Activated effector memory CD4-positive, alpha-beta T cell treated with Interleukin-2 at 50 U/mL for 16 hours (primary cell): ENCODE measurements around the gene CDH4.

ENCODE experiments used
- DNase-seq: peaks from one replicate; pipeline ENCODE4 v3.0.0-alpha.2; 2020

CDH4 gene

DNA sequence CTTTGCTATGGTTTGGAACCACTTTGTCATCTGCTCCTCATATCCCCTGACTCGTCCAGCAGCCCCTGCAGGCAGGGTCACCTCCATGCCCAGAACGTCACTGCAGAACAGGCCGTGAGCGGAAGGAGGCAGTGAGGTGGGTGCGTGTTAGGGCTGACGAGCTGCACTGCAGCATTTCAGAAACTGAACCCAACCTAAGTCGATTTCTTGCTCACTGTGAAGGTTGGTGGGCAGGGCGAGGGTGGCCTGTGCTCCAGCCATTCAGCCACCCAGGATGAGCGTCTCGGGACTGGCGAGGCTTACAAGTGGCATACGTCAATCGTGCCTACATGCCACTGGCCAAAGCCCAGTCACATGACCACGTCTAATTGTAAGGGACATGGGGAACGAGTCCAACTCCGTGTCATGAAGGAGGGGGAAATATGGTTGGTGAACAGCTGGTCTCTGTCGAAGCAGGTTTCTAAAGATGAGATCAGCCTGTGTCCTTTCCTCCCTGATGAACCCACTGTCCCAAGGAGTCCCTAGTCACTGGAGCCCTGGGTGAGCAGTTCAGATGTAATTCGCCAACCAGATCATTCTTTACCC lies 524.5 kb downstream of the CDH4 start:
- DNase-seq = no peak

DNA sequence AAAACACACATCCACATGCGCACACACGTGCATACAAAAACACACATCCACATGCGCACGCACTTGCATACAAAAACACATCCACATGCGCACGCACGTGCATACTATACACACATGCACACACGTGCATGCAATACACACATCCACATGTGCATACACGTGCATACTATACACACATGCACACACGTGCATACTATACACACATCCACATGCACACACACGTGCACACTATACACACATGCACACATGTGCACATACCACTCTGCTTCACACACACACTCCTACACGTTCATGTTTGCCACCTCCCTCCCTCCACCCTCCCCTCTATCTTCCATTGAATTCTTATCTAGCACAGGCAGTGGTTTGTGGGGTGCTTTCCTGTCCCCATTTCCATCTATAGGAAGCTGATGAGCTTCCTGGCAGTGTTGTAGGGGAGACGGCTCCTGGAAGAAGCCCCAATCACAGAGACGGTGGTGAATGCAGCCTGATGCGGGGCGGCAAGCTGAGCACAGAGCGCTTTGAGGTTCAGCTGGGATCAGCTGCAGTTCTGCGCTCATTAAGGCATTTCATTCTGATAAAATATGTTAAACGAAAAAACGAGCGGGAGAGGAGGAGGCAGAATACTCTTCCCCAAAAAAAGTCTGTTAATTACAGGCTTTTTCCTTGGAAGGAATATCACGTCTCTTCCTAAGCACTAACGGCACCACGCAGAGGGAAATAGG lies 525.9 kb downstream of the CDH4 start:
- no peak for DNase-seq

DNA sequence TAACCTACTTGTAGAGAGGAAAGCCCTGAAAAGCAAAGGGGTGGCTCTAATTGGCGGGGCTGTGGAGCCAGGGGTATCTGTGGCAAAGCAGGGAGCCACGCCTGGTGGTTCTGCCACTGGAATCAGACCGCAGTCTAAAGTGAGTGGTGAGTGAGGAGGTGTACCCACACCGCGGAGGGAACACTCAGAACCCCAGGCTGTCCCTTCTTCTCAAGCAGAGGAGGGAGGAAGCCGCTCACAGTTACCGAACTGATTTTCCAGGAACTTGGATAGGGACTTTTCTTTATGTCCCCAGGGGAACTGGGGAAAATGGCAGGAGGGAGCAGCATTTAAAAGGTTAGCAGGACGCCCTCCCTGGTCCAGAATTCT lies 526.4 kb downstream of the CDH4 start:
- DNase-seq = no peak

DNA sequence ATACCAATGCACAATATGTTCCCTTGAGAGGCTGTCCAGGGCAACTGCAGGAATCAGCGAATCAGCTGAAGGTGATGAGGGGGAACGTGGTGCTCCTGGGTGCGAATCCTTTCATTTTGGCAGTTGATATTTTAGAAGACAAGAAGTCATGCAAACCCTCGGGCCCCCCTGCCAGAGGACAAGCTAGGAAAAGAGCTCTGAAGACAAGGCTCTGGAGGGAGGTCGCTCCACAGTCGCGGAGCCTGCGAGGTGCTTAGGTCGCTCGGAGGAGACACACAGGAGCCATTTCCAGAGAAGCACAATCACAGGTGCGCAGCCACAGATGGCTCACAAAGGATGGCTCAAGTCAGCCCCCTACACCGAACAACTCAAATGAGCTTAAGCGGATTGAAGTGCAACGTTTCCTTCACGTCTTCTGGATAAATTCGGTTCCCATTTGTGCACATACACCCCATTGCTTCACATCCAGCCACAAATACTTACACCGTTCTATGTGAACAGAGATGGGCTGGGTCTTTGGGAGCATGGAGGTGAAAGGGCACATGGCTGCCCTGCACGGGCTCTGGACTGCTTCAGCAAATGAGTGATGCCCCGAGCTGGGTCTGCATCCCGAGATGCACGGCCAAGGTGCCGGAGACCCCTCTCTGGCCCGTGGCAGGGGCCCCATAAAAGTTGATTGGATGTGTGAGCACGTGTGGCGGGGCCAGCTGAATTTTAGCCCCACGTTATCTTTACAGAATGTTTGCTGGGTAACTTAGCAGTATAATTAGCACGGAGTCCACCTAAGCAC lies 527.3 kb downstream of the CDH4 start:
- no peak for DNase-seq

DNA sequence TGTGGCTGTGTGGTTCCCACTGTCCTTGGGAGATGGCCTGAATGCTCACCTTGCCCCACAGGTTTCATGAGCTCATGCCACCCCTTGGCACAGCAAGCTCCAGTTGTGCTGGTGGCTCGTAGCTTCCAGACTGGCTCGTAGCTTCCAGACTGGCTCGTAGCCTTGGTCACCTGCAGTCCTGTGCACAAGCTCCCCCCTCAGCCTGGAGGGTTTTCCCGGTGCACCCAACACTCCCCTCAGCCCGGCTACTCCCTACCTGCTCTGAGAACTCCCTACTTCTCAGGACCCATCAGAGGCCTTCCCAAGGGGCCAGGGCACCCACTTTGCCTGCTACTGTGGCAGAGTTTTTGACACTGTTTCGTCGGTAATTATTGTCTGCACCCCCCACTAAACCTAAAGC lies 528.0 kb downstream of the CDH4 start:
- no peak for DNase-seq

DNA sequence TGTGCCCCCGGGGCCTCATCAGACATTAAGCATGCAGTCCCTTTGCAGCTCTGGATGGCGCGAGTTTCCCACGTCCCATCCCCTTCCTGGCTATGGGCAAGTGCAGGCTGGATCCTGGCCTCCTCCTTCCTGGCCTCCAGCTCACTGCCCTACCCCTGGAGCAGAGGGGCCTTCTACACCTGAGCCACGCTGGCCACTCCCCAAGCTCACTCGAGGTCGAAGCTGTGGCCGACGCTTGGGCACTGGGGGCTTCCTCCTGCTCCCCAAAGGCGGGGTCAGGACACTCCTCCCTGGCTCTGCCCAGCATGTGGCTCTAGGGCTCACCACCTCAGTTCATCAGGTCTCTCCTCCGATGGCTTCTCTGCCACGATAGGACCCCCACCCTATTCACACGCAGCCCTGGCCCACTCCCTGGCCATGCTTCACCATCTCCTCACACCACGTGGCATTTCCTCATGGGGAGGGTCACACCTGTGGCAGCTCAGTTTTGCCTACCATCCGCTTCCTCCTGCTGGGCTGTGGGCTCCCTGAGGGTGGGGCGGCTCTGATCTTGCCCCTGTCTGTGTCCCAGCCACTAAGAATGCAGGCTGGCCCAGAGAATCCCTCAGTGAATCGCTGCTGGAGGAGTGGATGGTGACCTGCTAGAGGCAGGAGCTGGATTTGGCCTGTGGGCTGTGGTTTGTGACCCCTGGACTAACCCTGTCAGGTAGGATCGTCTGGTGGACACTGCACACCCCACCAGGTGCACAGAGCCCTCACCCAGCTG lies 532.9 kb downstream of the CDH4 start:
- DNase-seq = no peak

DNA sequence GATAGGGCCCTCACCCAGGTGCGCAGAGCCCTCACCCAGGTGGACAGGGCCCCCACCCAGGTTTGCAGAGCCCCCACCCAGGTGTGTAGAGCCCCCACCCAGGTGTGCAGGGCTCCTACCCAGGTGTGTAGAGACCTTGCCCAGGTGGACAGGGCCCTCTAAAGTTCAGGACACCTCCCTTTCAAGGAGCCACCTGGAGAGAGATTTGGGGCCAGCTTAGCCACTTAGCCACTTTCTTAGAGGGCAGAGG lies 533.4 kb downstream of the CDH4 start:
- no peak for DNase-seq

DNA sequence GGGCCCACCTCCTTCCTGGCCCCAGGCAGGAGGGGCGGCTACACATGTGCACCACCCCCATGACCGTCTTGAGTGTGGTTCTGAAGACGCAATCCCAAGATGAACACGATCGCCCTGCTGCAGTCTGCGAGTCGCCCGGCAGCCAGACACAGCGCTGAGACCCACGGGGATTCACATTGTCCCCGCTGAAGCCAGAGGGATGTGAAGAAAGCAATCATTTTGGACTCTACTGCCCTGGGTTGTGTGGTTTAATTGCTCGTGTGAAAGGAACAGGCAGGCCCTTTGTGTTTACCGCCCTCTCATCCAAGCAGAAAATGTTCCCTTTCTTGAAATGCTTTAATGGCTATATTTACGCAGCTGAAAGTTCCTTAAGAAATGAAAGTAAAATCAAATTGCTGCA lies 534.2 kb downstream of the CDH4 start:
- DNase-seq = no peak

DNA sequence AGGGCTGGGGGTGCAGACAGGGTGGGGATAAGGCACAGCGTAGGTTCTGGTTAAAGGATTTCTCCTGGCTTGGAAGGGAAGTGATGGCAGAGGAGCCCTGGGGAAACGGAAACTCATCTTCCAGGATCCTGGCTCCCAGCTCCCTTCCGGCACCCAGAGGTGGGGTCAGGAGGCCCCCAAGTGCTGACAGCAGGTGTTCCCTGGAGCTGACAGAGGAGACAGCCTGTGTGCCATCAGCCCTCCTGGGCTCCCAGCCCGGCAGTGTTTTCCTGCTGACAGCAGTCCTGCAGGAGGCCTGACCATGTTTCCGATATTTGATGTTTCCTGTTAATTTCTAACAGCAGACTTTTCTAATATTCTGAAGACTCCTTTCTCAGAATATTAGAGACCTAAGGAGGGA lies 536.3 kb downstream of the CDH4 start:
- no peak for DNase-seq

DNA sequence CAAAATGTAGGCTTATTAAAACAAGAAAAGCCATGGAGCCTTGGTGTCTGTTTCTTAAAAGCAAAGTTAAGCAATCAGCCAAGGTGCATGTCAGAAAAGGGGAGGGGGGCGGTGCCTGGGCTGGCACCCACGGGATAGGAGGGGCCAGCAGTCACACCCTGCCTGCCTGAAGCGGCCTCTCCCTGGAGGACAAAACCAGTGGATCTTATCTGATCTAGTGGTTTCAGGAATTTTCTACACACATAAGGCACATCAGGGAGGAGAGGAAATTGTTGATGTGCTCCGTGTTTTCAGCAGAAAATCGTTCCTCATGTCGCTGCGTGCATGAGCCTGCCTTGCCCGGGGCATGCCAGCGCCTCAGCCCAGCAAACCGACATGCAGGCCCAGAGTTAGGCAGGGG lies 537.3 kb downstream of the CDH4 start:
- no peak for DNase-seq

DNA sequence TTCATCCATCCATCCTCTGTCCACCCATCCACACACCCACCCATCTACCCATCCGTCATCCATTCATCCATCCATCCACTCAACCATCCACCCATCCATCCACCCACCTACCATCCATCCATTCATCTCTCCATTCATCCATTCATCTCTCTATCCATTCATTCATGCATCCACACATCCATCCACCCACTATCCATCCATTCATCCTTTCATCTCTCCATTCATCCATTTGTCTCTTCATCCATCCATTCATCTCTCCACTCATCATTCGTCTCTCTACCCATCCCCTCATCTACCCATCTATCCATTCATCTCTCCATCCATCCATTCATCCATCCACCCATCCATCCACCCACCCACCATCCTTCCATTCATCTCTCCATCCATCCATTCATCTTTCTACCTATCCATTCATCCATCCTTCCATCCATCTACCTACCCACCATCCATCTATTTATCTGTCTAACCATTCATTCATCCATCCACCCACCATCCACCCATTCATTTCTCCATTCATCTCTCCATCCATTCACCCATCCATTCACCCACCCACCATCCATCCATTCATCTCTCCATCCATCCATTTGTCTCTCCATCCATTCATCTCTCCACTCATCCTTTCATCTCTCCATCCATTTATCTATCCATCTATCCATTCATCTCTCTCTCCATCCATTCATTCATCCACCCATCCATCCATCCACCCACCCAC lies 538.2 kb downstream of the CDH4 start:
- DNase-seq = no peak

DNA sequence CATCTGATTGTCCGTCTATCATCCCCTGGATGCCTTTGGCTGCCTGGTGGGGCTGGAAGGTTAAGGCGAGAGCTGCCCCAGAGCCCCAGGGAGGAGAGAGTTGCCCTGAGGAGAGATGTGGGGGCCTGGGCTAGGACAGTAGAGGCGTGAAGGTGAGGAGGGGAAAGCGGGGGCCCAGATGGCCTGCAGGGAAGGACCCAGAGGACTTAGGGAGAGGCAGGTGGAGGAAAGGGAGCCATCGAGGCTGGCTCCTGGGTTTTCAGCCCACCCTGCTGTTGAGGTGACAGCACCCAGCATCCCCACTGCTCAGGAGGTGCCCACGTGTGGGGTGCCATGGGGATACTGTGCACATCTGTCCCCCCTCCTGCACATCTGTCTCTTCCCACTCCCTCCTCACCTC lies 539.9 kb downstream of the CDH4 start:
- DNase-seq = no peak

DNA sequence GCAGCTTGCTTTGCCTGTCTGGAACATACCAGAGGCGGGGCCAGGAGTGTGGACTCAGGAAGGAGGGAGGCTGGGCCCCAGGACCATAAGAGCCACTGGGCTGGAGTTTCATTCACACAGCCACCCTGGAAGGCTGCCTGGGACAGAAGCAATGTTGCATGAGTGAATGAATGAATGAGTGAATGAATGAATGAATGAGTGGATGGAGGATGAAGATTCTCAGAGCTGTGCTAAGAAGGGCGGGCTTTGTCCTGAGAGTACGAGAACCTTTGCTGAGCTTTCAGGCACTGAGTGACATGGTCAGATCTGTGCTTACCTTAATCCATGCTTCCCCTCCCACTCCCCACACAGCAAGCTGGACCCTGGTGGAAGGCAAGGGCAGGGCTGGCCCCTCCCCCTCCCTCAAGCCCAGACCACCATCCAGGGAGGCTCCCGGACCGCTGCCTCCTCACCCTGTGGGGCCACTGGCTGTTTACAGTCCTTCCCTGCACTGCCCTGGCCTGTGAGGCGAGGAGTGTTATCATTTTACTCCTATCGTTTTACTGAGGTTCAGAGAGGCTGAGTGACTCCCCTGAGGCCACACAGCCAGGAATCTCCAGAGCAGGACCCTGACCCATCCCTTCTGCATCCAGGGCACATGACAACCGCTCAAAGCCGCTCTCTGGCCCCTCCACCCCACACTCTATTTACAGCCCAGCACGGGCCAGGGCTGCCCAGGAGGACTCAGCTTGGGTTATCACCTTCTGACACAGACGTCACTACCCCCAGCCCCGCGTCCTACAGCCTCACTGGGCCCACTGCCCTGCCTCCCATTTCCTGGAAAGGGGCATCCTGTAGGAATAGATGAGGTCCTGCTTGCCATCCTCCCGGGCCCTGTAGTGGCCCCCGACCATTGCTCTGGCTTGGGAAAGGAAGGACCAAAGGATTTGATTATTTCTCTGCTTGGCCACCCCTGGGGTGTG lies 543.9 kb downstream of the CDH4 start:
- no peak for DNase-seq

DNA sequence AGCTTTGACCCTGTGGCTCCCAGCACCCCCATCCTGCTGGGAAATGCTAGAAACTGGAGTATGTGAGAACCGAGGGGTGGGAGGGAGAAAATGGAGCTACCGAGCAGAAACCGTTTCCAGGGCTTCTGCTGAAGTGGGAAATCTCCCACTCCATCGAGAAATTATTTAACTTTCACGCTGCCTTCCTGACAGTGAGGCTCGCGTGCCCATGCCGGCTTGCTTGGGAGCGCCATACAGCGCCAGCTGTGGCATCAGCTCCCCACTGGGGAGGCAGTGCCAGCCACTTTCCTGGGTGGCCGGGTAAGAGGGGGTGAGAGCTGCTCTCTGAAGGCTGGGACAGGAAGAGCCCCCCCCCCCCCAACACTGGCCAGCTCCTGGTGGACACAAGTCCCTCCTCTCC lies 544.7 kb downstream of the CDH4 start:
- no peak for DNase-seq

DNA sequence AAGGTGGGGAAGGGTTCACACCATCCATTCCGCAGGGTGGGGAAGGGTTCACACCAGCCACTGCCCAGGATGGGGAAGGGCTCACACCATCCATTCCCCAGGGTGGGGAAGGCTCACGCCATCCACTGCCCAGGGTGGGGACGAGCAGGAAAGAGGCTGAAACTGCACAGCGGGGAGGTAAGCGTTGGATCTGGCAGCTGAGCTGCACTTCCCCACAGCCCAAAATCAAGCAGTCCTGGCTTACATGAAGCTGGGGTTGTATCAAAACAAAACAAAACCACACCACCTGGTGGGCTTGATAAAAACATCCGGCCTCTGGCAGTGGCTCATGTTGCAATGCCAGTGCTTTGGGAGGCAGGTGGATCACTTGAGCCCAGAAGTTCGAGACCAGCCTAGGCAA lies 545.1 kb downstream of the CDH4 start:
- DNase-seq = no peak

DNA sequence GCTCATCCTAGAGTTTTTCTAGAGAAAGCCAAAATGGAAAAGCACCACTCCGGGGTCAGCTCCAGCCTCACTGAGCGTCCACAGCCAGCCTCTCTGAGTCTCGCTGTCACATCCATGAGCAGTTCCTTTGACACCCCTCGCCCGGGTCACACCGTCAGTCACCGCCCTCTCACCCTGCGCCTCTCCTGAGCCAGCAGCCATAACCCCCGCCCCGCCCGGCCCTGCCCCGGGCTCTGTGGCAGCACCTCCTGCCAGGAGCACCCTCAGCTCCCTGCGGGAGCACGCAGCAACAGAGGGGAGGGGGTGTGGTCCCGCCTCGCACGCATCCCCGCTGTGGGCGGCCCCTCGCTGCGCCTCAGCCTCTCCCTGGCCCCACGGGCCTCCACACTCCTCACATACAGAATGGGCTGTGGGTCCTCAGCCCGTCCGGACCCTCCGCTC lies 545.9 kb downstream of the CDH4 start:
- no peak for DNase-seq

DNA sequence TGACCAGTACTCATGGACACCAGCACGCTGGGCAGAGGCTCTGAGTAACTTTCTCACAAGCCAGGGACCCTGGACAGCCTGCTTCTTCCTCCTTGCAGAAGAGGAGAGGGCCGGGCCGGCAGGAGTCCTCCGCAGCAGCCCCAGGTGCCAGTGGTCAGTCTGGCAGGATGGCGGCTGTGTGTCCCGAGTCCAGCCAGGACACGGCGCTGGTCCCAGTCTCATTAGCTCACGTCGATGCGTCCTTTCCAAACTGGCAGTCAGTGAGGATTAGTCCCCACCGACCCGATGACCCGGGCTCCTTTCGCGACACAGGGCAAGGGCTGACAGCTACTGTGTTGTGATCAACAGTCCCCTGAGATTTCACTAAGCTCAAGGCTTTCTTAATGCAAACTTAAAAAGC lies 546.6 kb downstream of the CDH4 start:
- no peak for DNase-seq

DNA sequence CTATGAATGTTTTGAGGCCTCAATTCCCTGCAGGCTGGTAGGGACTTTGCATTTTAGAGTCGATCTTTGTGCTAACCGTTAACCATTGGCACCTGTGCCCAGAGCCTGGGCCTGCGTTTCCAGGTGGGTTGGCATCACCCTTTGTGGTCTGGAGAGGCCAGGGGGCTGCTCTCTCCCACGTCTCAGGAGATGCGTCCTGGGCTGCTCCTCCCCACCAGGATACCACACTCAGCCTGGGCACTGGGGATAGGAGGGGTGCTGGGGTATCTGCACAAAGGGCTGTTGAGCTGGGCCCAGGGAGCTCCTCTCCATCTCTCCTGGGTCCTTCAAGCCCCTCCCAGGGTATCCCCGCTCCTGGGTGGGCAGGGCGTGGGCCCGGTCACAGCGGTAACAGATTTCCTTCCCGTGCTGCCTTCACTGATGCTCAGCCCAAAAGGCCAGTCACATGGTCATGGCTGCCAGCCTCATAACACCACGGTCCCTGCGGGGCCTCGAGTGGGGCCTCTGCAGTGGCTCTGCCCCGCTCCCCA lies 547.4 kb downstream of the CDH4 start:
- no peak for DNase-seq

DNA sequence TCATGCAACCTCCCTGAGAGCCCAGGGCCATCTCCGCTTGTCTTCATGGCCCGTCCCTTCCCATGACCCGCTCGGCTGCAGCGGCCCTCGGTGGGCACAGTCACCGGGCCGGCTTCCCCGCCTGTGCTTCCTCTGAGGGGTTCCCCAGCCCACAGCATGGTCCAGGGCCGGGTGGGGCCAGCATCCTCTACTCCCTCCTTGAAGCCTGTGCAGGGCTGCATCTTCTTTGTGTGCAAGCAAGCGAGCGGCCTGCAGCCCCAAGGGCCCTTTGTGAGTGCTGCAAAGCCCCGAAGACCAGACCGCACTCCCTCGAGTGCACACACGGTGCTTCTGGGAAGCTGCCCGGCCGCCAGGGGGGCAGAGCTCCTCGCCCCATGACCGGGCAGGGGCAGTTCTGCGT lies 547.9 kb downstream of the CDH4 start:
- DNase-seq = no peak

DNA sequence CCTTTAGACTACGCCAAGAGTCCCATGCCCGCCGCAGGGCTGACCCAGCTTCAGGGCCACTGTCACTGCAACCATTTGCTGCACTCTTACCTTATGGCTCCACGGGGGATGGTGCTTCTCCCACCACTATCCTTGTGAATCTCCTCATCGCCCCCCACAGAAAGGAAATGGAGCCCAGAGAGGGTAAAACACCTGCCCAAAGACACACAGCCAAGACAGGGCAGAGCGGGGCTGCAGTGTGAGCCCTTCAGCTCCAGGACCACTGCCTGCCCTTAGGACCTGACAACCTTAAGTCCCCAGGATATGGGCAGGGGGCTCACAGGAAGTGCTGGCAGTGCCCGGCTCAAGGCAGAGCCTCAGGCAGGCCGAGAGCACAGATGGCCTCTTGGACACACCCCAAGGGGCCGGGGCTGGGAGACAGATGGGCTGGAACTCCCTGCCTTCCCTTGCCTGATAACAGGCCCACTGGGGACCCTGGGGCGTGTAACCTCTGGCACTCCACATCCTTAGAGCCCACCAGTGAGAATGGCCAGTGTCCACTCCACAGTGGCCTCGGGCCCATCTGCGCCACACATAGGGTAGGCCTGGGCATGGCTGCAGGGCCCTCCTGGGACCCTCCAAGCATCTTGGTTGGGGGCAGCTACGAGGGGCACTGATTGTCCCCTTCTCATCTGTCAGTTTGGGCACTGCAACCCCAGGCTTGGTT lies 548.5 kb downstream of the CDH4 start:
- no peak for DNase-seq

DNA sequence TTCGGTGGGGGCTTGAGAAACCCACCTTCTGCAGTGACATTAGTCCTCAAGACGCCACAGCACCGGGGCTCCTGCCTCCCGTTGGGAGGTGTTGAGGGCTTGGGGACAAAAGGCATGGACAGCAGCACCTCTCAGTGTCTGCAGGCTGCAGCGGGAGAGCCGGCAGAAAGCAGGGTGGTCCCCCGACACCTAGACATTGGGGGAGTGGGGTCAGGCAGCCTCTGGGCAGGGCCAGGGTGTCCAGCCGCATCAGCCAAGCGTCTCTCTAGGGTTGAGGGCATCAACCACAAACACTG lies 549.0 kb downstream of the CDH4 start:
- no peak for DNase-seq
